Endodermal cell (in vitro differentiated cells): ENCODE data around the gene SNAPC2. TPM values are rescaled to one million over a fixed set of nuclear protein-coding genes. Genes with fewer than 3 reads are reported as not detected.

Experiments used
- DNase-seq: peaks from one replicate; pipeline ENCODE4 v3.0.0-alpha.2; 2017
- H3K27ac ChIP-seq: 2 replicates; pipeline ENCODE4 v1.5.1; 2013; ENCODE audit warnings: mild to moderate bottlenecking, low read depth, low read length, moderate library complexity
- H3K27me3 ChIP-seq: 2 replicates; pipeline ENCODE4 v1.6.1; 2013; ENCODE audit warnings: mild to moderate bottlenecking, low read length, moderate library complexity; ENCODE audit not compliant: insufficient read depth, control insufficient read depth, poor library complexity, severe bottlenecking
- H3K36me3 ChIP-seq: 2 replicates; pipeline ENCODE4 v1.7.0; 2013; ENCODE audit warnings: mild to moderate bottlenecking, low read length, moderate library complexity; ENCODE audit not compliant: control insufficient read depth, insufficient read depth
- H3K4me1 ChIP-seq: one replicate; pipeline ENCODE4 v1.7.0; 2013; ENCODE audit warnings: low read length; ENCODE audit not compliant: control insufficient read depth, insufficient read depth
- H3K4me3 ChIP-seq: 2 replicates; pipeline ENCODE4 v1.5.1; 2013; ENCODE audit warnings: mild to moderate bottlenecking, low read length, moderate library complexity
- H3K9ac ChIP-seq: 2 replicates; pipeline ENCODE4 v1.6.1; 2013; ENCODE audit warnings: mild to moderate bottlenecking, low read length, moderate library complexity; ENCODE audit not compliant: poor library complexity, severe bottlenecking; ENCODE audit errors: extremely low read depth
- H3K9me3 ChIP-seq: 2 replicates; pipeline ENCODE4 v1.6.1; 2013; ENCODE audit warnings: mild to moderate bottlenecking, low read length, moderate library complexity; ENCODE audit not compliant: control insufficient read depth
- H3K27ac Mint-ChIP-seq: 2 replicates; pipeline ENCODE4 v1.8.0; 2020; ENCODE audit warnings: mixed read lengths
- H3K27me3 Mint-ChIP-seq: 2 replicates; pipeline ENCODE4 v1.8.0; 2021; ENCODE audit warnings: mild to moderate bottlenecking, mixed read lengths; ENCODE audit not compliant: insufficient read depth
- H3K36me3 Mint-ChIP-seq: 2 replicates; pipeline ENCODE4 v1.8.0; 2020; ENCODE audit warnings: low read depth, mixed read lengths
- H3K4me1 Mint-ChIP-seq: 2 replicates; pipeline ENCODE4 v1.8.0; 2020; ENCODE audit warnings: mixed read lengths
- H3K4me3 Mint-ChIP-seq: 2 replicates; pipeline ENCODE4 v1.8.0; 2020; ENCODE audit warnings: mild to moderate bottlenecking, moderate library complexity, mixed read lengths
- H3K9me3 Mint-ChIP-seq: 2 replicates; pipeline ENCODE4 v1.8.0; 2020; ENCODE audit warnings: mild to moderate bottlenecking, mixed read lengths
- CTCF ChIP-seq: fragments of 200-600 bp; sonication (generic); conservative IDR thresholded peaks from 2 replicates; pipeline ENCODE4 v1.5.0; 2021; ENCODE audit warnings: antibody characterized with exemption, mild to moderate bottlenecking
- WGBS, 2 experiments: methylation state at CpG; one replicate each; pipeline versions ENCODE4 v1.1.5 to v1.1.7; 2013; ENCODE audit warnings: missing lambda C conversion rate in 2 of 2, mixed read lengths in 1 of 2; ENCODE audit not compliant: insufficient coverage in 1 of 2, insufficient read length in 1 of 2; 5-methylcytosine and 5-hydroxymethylcytosine counted together
- total RNA-seq, 2 donors: library from RNA; stranded (reverse); fragmentation: NEBNext Ultra II Directional in 1 of 2; extraction: Animal tissue kit (Norgen Biotek cat#: 25700) in 1 of 2; gene quantifications; 2 replicates in 1 of 2; 3 replicates in 1 of 2; pipeline ENCODE4 v1.2.1, GENCODE V29; 2021

The SNAPC2 gene
- total RNA-seq, 2 donors from 2014 or later = 11.9 to 14.2 TPM

- H3K36me3 Mint-ChIP-seq = peaks cover 11% of the 10 kb centered on the region
- peaks cover 5% of the 10 kb centered on the region for H3K4me1 ChIP-seq
- no peaks in the 10 kb centered on the region for H3K9me3 Mint-ChIP-seq
Observed at GRCh38 chr19:7925171-7925851, 5.2 kb downstream of the SNAPC2 start.

GRCh38 chr19:7926021-7926726 is 6.0 kb downstream of the SNAPC2 start, which contains the start of gene CTXN1:
Gene CTXN1 (minus strand): TSS chr19:7926135. CDS start chr19:7925538, 597 bp downstream.
- H3K9me3 Mint-ChIP-seq = no peaks in the 10 kb centered on the region
- peak within 1 kb of the TSS; percentile 70 for H3K4me3 Mint-ChIP-seq
- peak; percentile 93 for DNase-seq
- H3K27me3 ChIP-seq = no peaks in the 10 kb centered on the region
- WGBS, 2 experiments = 12 to 30% methylated on average over 22 to 65 of the region's 65 CpGs
- peak within 1 kb of the TSS; percentile 33 for H3K9ac ChIP-seq
- no peaks in the 10 kb centered on the region for H3K9me3 ChIP-seq
- peaks cover 3% of the 10 kb centered on the region for H3K4me1 ChIP-seq
- peak; percentile 38 for TF ChIP-seq CTCF
- peak within 1 kb of the TSS; percentile 93 for H3K27ac Mint-ChIP-seq
- H3K36me3 Mint-ChIP-seq = peaks cover 19% of the 10 kb centered on the region
- H3K4me1 Mint-ChIP-seq = peaks cover 4% of the 10 kb centered on the region
- peaks cover 31% of the 10 kb centered on the region for H3K36me3 ChIP-seq
- H3K27me3 Mint-ChIP-seq = no peaks in the 10 kb centered on the region
- peak within 1 kb of the TSS; percentile 74 for H3K4me3 ChIP-seq
- peak within 1 kb of the TSS; percentile 88 for H3K27ac ChIP-seq

More at GRCh38 chr19:7925171-7925851, 5.2 kb downstream of the SNAPC2 start:
- peak; percentile 99 for TF ChIP-seq CTCF
- Histone ChIP-seq H3K36me3 (peaks cover 22% of the 10 kb centered on the region), H3K27ac (peak overlapping the region; percentile 88), H3K27me3 (no peaks in the 10 kb centered on the region), H3K9me3 (no peaks in the 10 kb centered on the region), H3K9ac (peak overlapping the region; percentile 25), H3K4me3 (peak overlapping the region; percentile 68)
- WGBS, 2 experiments = 0% methylated on average over 90 of the region's 98 CpGs; no CpG with 5 or more reads in 1 of the 2 experiments
- peak; percentile 98 for DNase-seq
- Mint-ChIP-seq H3K27ac (peak overlapping the region; percentile 93), H3K4me1 (peaks cover 4% of the 10 kb centered on the region), H3K27me3 (no peaks in the 10 kb centered on the region), H3K4me3 (peak overlapping the region; percentile 70)

GRCh38 chr19:7926727-7927604 is 6.8 kb downstream of the SNAPC2 start:
- WGBS, 2 experiments = 92 to 94% methylated on average over 18 to 32 of the region's 32 CpGs
- Mint-ChIP-seq H3K9me3 (no peaks in the 10 kb centered on the region), H3K27me3 (no peaks in the 10 kb centered on the region), H3K36me3 (peaks cover 16% of the 10 kb centered on the region), H3K27ac (peak overlapping the region; percentile 79), H3K4me1 (peaks cover 4% of the 10 kb centered on the region), H3K4me3 (peak overlapping the region; percentile 62)
- Histone ChIP-seq H3K27ac (no peak overlapping the region), H3K9ac (no peak overlapping the region), H3K36me3 (peaks cover 28% of the 10 kb centered on the region), H3K9me3 (no peaks in the 10 kb centered on the region), H3K27me3 (no peaks in the 10 kb centered on the region), H3K4me3 (no peak overlapping the region), H3K4me1 (no peaks in the 10 kb centered on the region)
- TF ChIP-seq CTCF = no peak
- DNase-seq = no peak
